ENCODE measurements around the gene P2RX2. TPM values are rescaled to one million over a fixed set of nuclear protein-coding genes. Genes with fewer than 3 reads are reported as not detected.
A peak's percentile ranks its signal among the peaks of the same experiment; 100 is the strongest.

The P2RX2 gene
- polyA plus RNA-seq, 4 donors: 1.9 to 17.7 TPM; not detected in 2

- Histone ChIP-seq H3K27me3 (ENCODE audit: control insufficient read depth in 3 of 3, insufficient read depth in 3 of 3, low read length in 3 of 3) (peaks cover 2 to 89% (median 5%) of the 10 kb centered on the region in 3 donors), H3K9me3 (ENCODE audit: control insufficient read depth in 2 of 2, insufficient read depth in 1 of 2, low read depth in 1 of 2, low read length in 1 of 2) (peaks cover 0 to 16% of the 10 kb centered on the region in 2 donors)
- WGBS, 3 donors: 82 to 94% (median 86%) methylated on average over 19 of the region's 19 CpGs
These were observed 11.6 kb upstream of the P2RX2 start for GRCh38 chr12:132606927-132607326.

GRCh38 chr12:132608231-132609171 is 10.1 kb upstream of the P2RX2 start:
- Histone ChIP-seq H3K4me1 (ENCODE audit: control insufficient read depth in 3 of 3, insufficient read depth in 2 of 3, low read depth in 1 of 3, low read length in 2 of 3) (peaks cover 0 to 4% (median 0%) of the 10 kb centered on the region in 3 donors), H3K27ac (ENCODE audit: low read depth in 1 of 3, low read length in 2 of 3) (no peak overlapping the region), H3K9me3 (ENCODE audit: control insufficient read depth in 2 of 2, insufficient read depth in 1 of 2, low read depth in 1 of 2, low read length in 1 of 2) (peaks cover 1 to 16% of the 10 kb centered on the region in 2 donors), H3K36me3 (ENCODE audit: control insufficient read depth in 3 of 3, insufficient read depth in 2 of 3, low read depth in 1 of 3, low read length in 3 of 3) (no peaks in the 10 kb centered on the region), H3K4me3 (ENCODE audit: low read depth in 1 of 3, low read length in 3 of 3) (no peak overlapping the region), H3K27me3 (ENCODE audit: control insufficient read depth in 3 of 3, insufficient read depth in 3 of 3, low read length in 3 of 3) (peaks cover 2 to 78% (median 5%) of the 10 kb centered on the region in 3 donors)
- FAIRE-seq (no peak), DNase-seq (peak in 1 of 2 donors; percentile 23)
- WGBS, 3 donors: 20 to 46% (median 33%) methylated on average over 25 of the region's 25 CpGs

More at GRCh38 chr12:132606927-132607326, 11.6 kb upstream of the P2RX2 start:
- no peak for DNase-seq
- Histone ChIP-seq H3K4me3 (ENCODE audit: low read depth in 1 of 3, low read length in 3 of 3) (no peak overlapping the region), H3K27ac (ENCODE audit: low read depth in 1 of 3, low read length in 2 of 3) (no peak overlapping the region), H3K4me1 (ENCODE audit: control insufficient read depth in 3 of 3, insufficient read depth in 2 of 3, low read depth in 1 of 3, low read length in 2 of 3) (peaks cover 0 to 11% (median 0%) of the 10 kb centered on the region in 3 donors), H3K36me3 (ENCODE audit: control insufficient read depth in 3 of 3, insufficient read depth in 2 of 3, low read depth in 1 of 3, low read length in 3 of 3) (no peaks in the 10 kb centered on the region)
- no peak for FAIRE-seq

- FAIRE-seq (no peak), DNase-seq (no peak)
- Histone ChIP-seq H3K27me3 (ENCODE audit: control insufficient read depth in 3 of 3, insufficient read depth in 3 of 3, low read length in 3 of 3) (peaks cover 1 to 70% (median 2%) of the 10 kb centered on the region in 3 donors), H3K4me1 (ENCODE audit: control insufficient read depth in 3 of 3, insufficient read depth in 2 of 3, low read depth in 1 of 3, low read length in 2 of 3) (peaks cover 0 to 4% (median 0%) of the 10 kb centered on the region in 3 donors), H3K4me3 (ENCODE audit: low read depth in 1 of 3, low read length in 3 of 3) (no peak within 1 kb of the TSS), H3K36me3 (ENCODE audit: control insufficient read depth in 3 of 3, insufficient read depth in 2 of 3, low read depth in 1 of 3, low read length in 3 of 3) (no peaks in the 10 kb centered on the region), H3K27ac (ENCODE audit: low read depth in 1 of 3, low read length in 2 of 3) (no peak within 1 kb of the TSS), H3K9me3 (ENCODE audit: control insufficient read depth in 2 of 2, insufficient read depth in 1 of 2, low read depth in 1 of 2, low read length in 1 of 2) (peaks cover 1 to 19% of the 10 kb centered on the region in 2 donors)
- WGBS, 3 donors: 26 to 44% (median 31%) methylated on average over 33 to 35 of the region's 35 CpGs
These were observed 8.4 kb upstream of the P2RX2 start, which contains the start of gene LRCOL1 for GRCh38 chr12:132610051-132610759. Gene LRCOL1, minus strand, starts transcription at chr12:132610582. Its CDS starts 4,331 bp downstream, at chr12:132606251.

- Histone ChIP-seq H3K27me3 (ENCODE audit: control insufficient read depth in 3 of 3, insufficient read depth in 3 of 3, low read length in 3 of 3) (peaks cover 2 to 73% (median 6%) of the 10 kb centered on the region in 3 donors), H3K27ac (ENCODE audit: low read depth in 1 of 3, low read length in 2 of 3) (no peak overlapping the region), H3K4me3 (ENCODE audit: low read depth in 1 of 3, low read length in 3 of 3) (no peak overlapping the region), H3K9me3 (ENCODE audit: control insufficient read depth in 2 of 2, insufficient read depth in 1 of 2, low read depth in 1 of 2, low read length in 1 of 2) (peaks cover 1 to 27% of the 10 kb centered on the region in 2 donors), H3K36me3 (ENCODE audit: control insufficient read depth in 3 of 3, insufficient read depth in 2 of 3, low read depth in 1 of 3, low read length in 3 of 3) (no peaks in the 10 kb centered on the region), H3K4me1 (ENCODE audit: control insufficient read depth in 3 of 3, insufficient read depth in 2 of 3, low read depth in 1 of 3, low read length in 2 of 3) (peaks cover 0 to 4% (median 0%) of the 10 kb centered on the region in 3 donors)
- no peak for FAIRE-seq
- 77 to 85% (median 78%) methylated on average over 32 to 33 of the region's 33 CpGs for WGBS, 3 donors
- no peak for DNase-seq
These were observed 7.5 kb upstream of the P2RX2 start for GRCh38 chr12:132610866-132611602.

DNA sequence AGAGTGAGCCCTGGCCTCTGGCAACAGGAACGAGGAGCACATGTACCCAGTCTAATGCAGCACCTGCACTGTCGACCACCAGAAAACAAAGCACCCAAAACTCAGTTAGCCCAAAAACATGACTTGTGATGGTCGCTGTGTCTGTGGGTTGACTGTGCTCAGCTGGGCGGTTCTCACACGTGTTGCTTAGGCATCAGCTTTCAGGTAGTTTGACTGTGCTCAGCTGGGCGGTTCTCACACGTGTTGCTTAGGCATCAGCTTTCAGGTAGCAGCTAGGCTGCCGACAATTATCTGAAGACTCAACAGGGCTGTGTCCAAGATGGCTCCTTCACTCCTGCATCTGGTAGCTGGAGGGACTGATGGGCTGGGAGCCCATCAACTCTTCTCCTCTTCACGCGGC is 7.0 kb upstream of the P2RX2 start:
- WGBS, 3 donors: 94 to 95% (median 95%) methylated on average over 10 of the region's 10 CpGs
- no peak for FAIRE-seq
- Histone ChIP-seq H3K4me1 (ENCODE audit: control insufficient read depth in 3 of 3, insufficient read depth in 2 of 3, low read depth in 1 of 3, low read length in 2 of 3) (peaks cover 0 to 4% (median 0%) of the 10 kb centered on the region in 3 donors), H3K36me3 (ENCODE audit: control insufficient read depth in 3 of 3, insufficient read depth in 2 of 3, low read depth in 1 of 3, low read length in 3 of 3) (no peaks in the 10 kb centered on the region), H3K27ac (ENCODE audit: low read depth in 1 of 3, low read length in 2 of 3) (no peak overlapping the region), H3K27me3 (ENCODE audit: control insufficient read depth in 3 of 3, insufficient read depth in 3 of 3, low read length in 3 of 3) (peaks cover 2 to 70% (median 6%) of the 10 kb centered on the region in 3 donors), H3K9me3 (ENCODE audit: control insufficient read depth in 2 of 2, insufficient read depth in 1 of 2, low read depth in 1 of 2, low read length in 1 of 2) (peaks cover 1 to 33% of the 10 kb centered on the region in 2 donors), H3K4me3 (ENCODE audit: low read depth in 1 of 3, low read length in 3 of 3) (no peak overlapping the region)
- no peak for DNase-seq

DNA sequence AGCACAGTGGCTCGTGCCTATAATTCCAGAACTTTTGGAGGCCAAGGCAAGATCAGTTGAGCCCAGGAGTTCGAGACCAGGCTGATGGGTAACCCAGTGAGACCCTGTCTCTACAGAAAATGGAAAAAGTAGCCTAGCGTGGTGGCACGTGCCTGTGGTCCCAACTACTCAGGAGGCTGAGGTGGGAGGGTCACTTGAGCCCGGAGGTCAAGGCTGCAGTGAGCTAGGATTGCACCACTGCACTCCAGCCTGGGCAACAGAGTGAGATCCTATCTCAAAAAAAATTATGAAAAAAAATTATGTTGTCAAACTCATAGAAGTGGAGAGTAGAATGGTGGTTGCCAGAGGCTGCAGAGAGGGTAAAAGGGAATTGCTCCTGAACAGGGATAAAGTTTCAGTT is 4.5 kb upstream of the P2RX2 start:
- Histone ChIP-seq H3K4me3 (ENCODE audit: low read depth in 1 of 3, low read length in 3 of 3) (no peak overlapping the region), H3K4me1 (ENCODE audit: control insufficient read depth in 3 of 3, insufficient read depth in 2 of 3, low read depth in 1 of 3, low read length in 2 of 3) (no peaks in the 10 kb centered on the region), H3K36me3 (ENCODE audit: control insufficient read depth in 3 of 3, insufficient read depth in 2 of 3, low read depth in 1 of 3, low read length in 3 of 3) (no peaks in the 10 kb centered on the region), H3K27me3 (ENCODE audit: control insufficient read depth in 3 of 3, insufficient read depth in 3 of 3, low read length in 3 of 3) (peaks cover 2 to 70% (median 18%) of the 10 kb centered on the region in 3 donors), H3K9me3 (ENCODE audit: control insufficient read depth in 2 of 2, insufficient read depth in 1 of 2, low read depth in 1 of 2, low read length in 1 of 2) (peaks cover 1 to 46% of the 10 kb centered on the region in 2 donors), H3K27ac (ENCODE audit: low read depth in 1 of 3, low read length in 2 of 3) (no peak overlapping the region)
- FAIRE-seq (no peak), DNase-seq (no peak)
- 77 to 86% (median 81%) methylated on average over 5 of the region's 5 CpGs for WGBS, 3 donors

- Histone ChIP-seq H3K4me1 (ENCODE audit: control insufficient read depth in 3 of 3, insufficient read depth in 2 of 3, low read depth in 1 of 3, low read length in 2 of 3) (peaks cover 0 to 2% (median 0%) of the 10 kb centered on the region in 3 donors), H3K36me3 (ENCODE audit: control insufficient read depth in 3 of 3, insufficient read depth in 2 of 3, low read depth in 1 of 3, low read length in 3 of 3) (no peaks in the 10 kb centered on the region), H3K9me3 (ENCODE audit: control insufficient read depth in 2 of 2, insufficient read depth in 1 of 2, low read depth in 1 of 2, low read length in 1 of 2) (peaks cover 1 to 46% of the 10 kb centered on the region in 2 donors), H3K27ac (ENCODE audit: low read depth in 1 of 3, low read length in 2 of 3) (no peak overlapping the region), H3K4me3 (ENCODE audit: low read depth in 1 of 3, low read length in 3 of 3) (no peak overlapping the region), H3K27me3 (ENCODE audit: control insufficient read depth in 3 of 3, insufficient read depth in 3 of 3, low read length in 3 of 3) (peaks cover 2 to 69% (median 18%) of the 10 kb centered on the region in 3 donors)
- 25 to 30% (median 29%) methylated on average over 18 of the region's 18 CpGs for WGBS, 3 donors
- DNase-seq (peak; percentile 83 to 89), FAIRE-seq (no peak)
These were observed 3.6 kb upstream of the P2RX2 start for GRCh38 chr12:132614861-132615578.
